ENCODE measurements around the gene LBH. TPM values are rescaled to one million over a fixed set of nuclear protein-coding genes. Genes with fewer than 3 reads are reported as not detected.

Gene LBH
- total RNA-seq, 1 experiment from 2014 or later: 159 TPM

- intact Hi-C loops (cut with micrococcal nuclease; ENCODE audit: unreplicated experiment): no loop called here
- Histone ChIP-seq H3K36me3 (ENCODE audit: control insufficient read depth, insufficient read depth, low read length) (no peaks in the 10 kb centered on the region), H3K4me1 (peaks cover 26% of the 10 kb centered on the region), H3K27me3 (replicated peaks; ENCODE audit: control insufficient read depth, insufficient read depth, low read length) (no peaks in the 10 kb centered on the region), H3K4me3 (ENCODE audit: low read depth, low read length) (no peak overlapping the region), H3K9me3 (peaks cover 5% of the 10 kb centered on the region; the same call in 1 of the 2 replicates)
- Mint-ChIP-seq H3K4me1 (ENCODE audit: low read depth, unreplicated experiment) (peaks cover 37% of the 10 kb centered on the region), H3K27ac (ENCODE audit: unreplicated experiment) (peak overlapping the region; percentile 50), H3K27me3 (ENCODE audit: insufficient read depth, unreplicated experiment) (no peaks in the 10 kb centered on the region), H3K9me3 (ENCODE audit: unreplicated experiment) (peaks cover 12% of the 10 kb centered on the region), H3K36me3 (ENCODE audit: insufficient read depth, unreplicated experiment) (no peaks in the 10 kb centered on the region), H3K4me3 (ENCODE audit: unreplicated experiment) (no peak overlapping the region)
- CTCF ChIA-PET: interaction anchor here (0.6 to 1.0 kb wide), 4 partner anchors 27 to 520 kb away, joined by 3 to 6 read pairs (median 4); no protein-coding TSS in a partner anchor
- TF ChIP-seq, protein P1, sequence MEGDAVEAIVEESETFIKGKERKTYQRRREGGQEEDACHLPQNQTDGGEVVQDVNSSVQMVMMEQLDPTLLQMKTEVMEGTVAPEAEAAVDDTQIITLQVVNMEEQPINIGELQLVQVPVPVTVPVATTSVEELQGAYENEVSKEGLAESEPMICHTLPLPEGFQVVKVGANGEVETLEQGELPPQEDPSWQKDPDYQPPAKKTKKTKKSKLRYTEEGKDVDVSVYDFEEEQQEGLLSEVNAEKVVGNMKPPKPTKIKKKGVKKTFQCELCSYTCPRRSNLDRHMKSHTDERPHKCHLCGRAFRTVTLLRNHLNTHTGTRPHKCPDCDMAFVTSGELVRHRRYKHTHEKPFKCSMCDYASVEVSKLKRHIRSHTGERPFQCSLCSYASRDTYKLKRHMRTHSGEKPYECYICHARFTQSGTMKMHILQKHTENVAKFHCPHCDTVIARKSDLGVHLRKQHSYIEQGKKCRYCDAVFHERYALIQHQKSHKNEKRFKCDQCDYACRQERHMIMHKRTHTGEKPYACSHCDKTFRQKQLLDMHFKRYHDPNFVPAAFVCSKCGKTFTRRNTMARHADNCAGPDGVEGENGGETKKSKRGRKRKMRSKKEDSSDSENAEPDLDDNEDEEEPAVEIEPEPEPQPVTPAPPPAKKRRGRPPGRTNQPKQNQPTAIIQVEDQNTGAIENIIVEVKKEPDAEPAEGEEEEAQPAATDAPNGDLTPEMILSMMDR (IDR thresholded peaks at IDR 0.05; ENCODE audit: insufficient read depth in 1 of 2, low read depth in 1 of 2, low read length in 1 of 2, severe bottlenecking in 1 of 2, unreplicated experiment in 1 of 2): no peak
- peak; percentile 75 to 82 for DNase-seq
- POLR2A ChIA-PET: no interaction called here
- no TSS peak for BruUV-seq (replicated peaks)
Observed at GRCh38 chr2:30191819-30192271, 39.5 kb upstream of the LBH start.

- Histone ChIP-seq H3K4me1 (peaks cover 26% of the 10 kb centered on the region), H3K27me3 (replicated peaks; ENCODE audit: control insufficient read depth, insufficient read depth, low read length) (no peaks in the 10 kb centered on the region), H3K4me3 (ENCODE audit: low read depth, low read length) (no peak overlapping the region), H3K36me3 (ENCODE audit: control insufficient read depth, insufficient read depth, low read length) (no peaks in the 10 kb centered on the region), H3K9me3 (peaks cover 5% of the 10 kb centered on the region; the same call in 1 of the 2 replicates)
- peaks cover 37% of the 10 kb centered on the region for H3K4me1 Mint-ChIP-seq (ENCODE audit: low read depth, unreplicated experiment)
- TF ChIP-seq, protein P1 (IDR thresholded peaks at IDR 0.05; ENCODE audit: insufficient read depth in 1 of 2, low read depth in 1 of 2, low read length in 1 of 2, severe bottlenecking in 1 of 2, unreplicated experiment in 1 of 2): no peak
- BruUV-seq (replicated peaks): no TSS peak
- POLR2A ChIA-PET: no interaction called here
- peak overlapping the region; percentile 50 for H3K27ac Mint-ChIP-seq (ENCODE audit: unreplicated experiment)
- peaks cover 12% of the 10 kb centered on the region for H3K9me3 Mint-ChIP-seq (ENCODE audit: unreplicated experiment)
- DNase-seq: no peak
- no peaks in the 10 kb centered on the region for H3K27me3 Mint-ChIP-seq (ENCODE audit: insufficient read depth, unreplicated experiment)
- intact Hi-C loops (cut with micrococcal nuclease; ENCODE audit: unreplicated experiment): no loop called here
- no peak overlapping the region for H3K4me3 Mint-ChIP-seq (ENCODE audit: unreplicated experiment)
- CTCF ChIA-PET: interaction anchor here (0.6 to 1.0 kb wide), 6 partner anchors 11 to 519 kb away, joined by 3 to 6 read pairs (median 4); no protein-coding TSS in a partner anchor
- H3K36me3 Mint-ChIP-seq (ENCODE audit: insufficient read depth, unreplicated experiment): no peaks in the 10 kb centered on the region
Observed at GRCh38 chr2:30192314-30192713, 39.0 kb upstream of the LBH start.

DNA sequence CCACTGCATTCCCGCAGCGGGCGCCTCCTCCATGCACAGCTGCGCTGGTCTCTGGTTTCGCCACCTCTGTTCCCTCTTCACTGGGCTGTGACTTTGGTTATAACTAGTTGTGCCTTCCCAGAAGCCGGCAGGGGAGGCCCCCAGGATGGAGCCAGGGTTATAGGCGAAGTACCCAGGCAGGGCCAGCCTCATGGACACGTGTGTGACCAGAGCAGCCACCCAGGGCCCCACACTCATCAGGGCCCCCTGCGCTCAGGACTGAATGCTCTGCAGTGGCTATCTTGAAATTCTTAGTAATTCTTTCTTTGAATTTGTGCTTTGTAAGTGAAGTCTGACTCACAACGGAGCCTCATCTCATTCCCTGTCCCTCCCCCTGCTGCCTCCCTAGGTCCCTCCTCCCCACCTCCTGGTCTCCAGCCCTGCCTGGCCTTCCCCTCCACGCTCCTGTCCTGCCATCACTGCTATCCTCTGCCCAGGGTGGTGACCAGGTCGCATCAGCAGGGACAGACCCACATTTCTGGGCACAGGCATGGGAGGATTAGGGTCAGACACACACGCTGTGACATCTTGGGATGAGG, 38.1 kb upstream of the LBH start:
- intact Hi-C loops (cut with micrococcal nuclease; ENCODE audit: unreplicated experiment): no loop called here
- Mint-ChIP-seq H3K36me3 (ENCODE audit: insufficient read depth, unreplicated experiment) (no peaks in the 10 kb centered on the region), H3K27me3 (ENCODE audit: insufficient read depth, unreplicated experiment) (no peaks in the 10 kb centered on the region), H3K4me3 (ENCODE audit: unreplicated experiment) (no peak overlapping the region), H3K9me3 (ENCODE audit: unreplicated experiment) (peaks cover 12% of the 10 kb centered on the region), H3K4me1 (ENCODE audit: low read depth, unreplicated experiment) (peaks cover 37% of the 10 kb centered on the region), H3K27ac (ENCODE audit: unreplicated experiment) (no peak overlapping the region)
- no peak for DNase-seq
- ChIA-PET POLR2A (no interaction called here), CTCF (interaction anchor here (0.6 kb wide), 1 partner anchor 10 kb away, joined by 3 read pairs; no protein-coding TSS in a partner anchor)
- TF ChIP-seq, protein P1 (IDR thresholded peaks at IDR 0.05; ENCODE audit: insufficient read depth in 1 of 2, low read depth in 1 of 2, low read length in 1 of 2, severe bottlenecking in 1 of 2, unreplicated experiment in 1 of 2): no peak
- peaks cover 5% of the 10 kb centered on the region; the same call in 1 of the 2 replicates for H3K9me3 ChIP-seq
- BruUV-seq (replicated peaks): no TSS peak
- no peaks in the 10 kb centered on the region for H3K36me3 ChIP-seq (ENCODE audit: control insufficient read depth, insufficient read depth, low read length)
- peaks cover 26% of the 10 kb centered on the region for H3K4me1 ChIP-seq
- no peaks in the 10 kb centered on the region for H3K27me3 ChIP-seq (replicated peaks; ENCODE audit: control insufficient read depth, insufficient read depth, low read length)
- H3K4me3 ChIP-seq (ENCODE audit: low read depth, low read length): no peak overlapping the region

Data from Caco-2 (cell line).